Measurements from ENCODE around the gene STXBP1. TPM values are rescaled to one million over a fixed set of nuclear protein-coding genes. Genes with fewer than 3 reads are reported as not detected.
A peak's percentile ranks its signal among the peaks of the same experiment; 100 is the strongest.

STXBP1 gene
- total and polyA plus RNA-seq, 2 of the 13 experiments (the other 11 are each of a cell fraction or from before 2014, with no cell fraction given), result 2.9 TPM

DNA sequence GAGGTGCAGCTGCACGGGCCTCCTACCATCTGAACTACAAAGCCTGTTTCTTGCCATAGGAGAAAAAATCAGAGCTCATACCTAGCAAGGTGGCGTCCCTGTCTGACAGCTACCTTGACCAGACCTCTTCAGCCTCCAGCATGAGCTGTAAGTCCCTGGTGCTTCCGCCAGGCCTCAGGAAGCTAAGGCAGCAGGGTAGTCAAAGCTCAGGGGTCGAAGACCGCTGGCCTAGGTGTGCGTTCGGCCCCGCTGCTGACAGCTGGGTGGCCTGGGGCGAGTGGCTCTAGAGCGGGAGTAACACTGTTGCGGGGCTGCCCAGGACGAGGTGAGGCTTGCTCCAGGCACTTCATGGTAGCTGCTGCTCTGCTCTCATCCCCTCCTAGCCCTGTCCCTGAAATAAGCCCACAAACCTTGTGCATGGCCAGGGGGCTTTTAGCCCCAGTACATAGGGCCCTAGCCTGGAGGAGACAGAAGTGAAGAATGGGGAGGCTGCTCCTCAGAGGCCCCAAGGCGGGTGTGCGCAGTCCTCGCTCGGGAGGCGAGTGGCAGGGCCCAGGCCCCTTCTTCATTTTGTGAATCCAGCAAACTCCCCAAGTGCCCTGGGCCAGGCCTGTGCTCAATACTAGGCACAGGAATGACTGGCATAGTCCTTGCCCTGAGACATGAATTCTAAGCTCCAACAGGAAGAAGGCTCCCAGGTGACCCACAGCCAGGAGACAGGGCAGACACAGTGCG lies 117.6 kb downstream of the STXBP1 start (continued):
- TF ChIP-seq ZBED4 (CRISPR knock-in tag; IDR thresholded peaks at IDR 0.05; ENCODE audit: borderline replicate concordance), result no peak
- TF ChIP-seq RAD21 (CRISPR knock-in tag; IDR thresholded peaks at IDR 0.05), result no peak
- TF ChIP-seq ZNF850 (CRISPR knock-in tag; conservative IDR thresholded peaks at IDR 0.05), result no peak
- TF ChIP-seq GPN1 (CRISPR knock-in tag; IDR thresholded peaks at IDR 0.05; ENCODE audit: borderline replicate concordance), result no peak
- no peak for TF ChIP-seq ZNF354B (CRISPR knock-in tag; IDR thresholded peaks at IDR 0.05)
- TF ChIP-seq ZFY (CRISPR knock-in tag; IDR thresholded peaks at IDR 0.05), result peak; percentile 71
- no peak for TF ChIP-seq ZNF747 (CRISPR knock-in tag; IDR thresholded peaks at IDR 0.05; ENCODE audit: borderline replicate concordance)
- TF ChIP-seq ZFP37 (CRISPR knock-in tag; IDR thresholded peaks at IDR 0.05; ENCODE audit: borderline replicate concordance), result no peak
- no peak for TF ChIP-seq FOXC1 (CRISPR knock-in tag; IDR thresholded peaks at IDR 0.05; ENCODE audit: borderline replicate concordance)
- TF ChIP-seq HINFP (CRISPR knock-in tag; IDR thresholded peaks at IDR 0.05; ENCODE audit: low read depth), result no peak
- no peak for TF ChIP-seq ZNF367 (CRISPR knock-in tag; IDR thresholded peaks at IDR 0.05; ENCODE audit: borderline replicate concordance)
- TF ChIP-seq NFIB (CRISPR knock-in tag; IDR thresholded peaks at IDR 0.05; ENCODE audit: borderline replicate concordance), result no peak
- TF ChIP-seq ZNF292 (CRISPR knock-in tag; IDR thresholded peaks at IDR 0.05; ENCODE audit: borderline replicate concordance, low read depth), result 0 out of 2 replicates have a peak, but pooled peaks have one; percentile 71
- TF ChIP-seq RELA (CRISPR knock-in tag; IDR thresholded peaks at IDR 0.05), result no peak
- no peak for TF ChIP-seq NR2F2 (IDR thresholded peaks at IDR 0.05; ENCODE audit: borderline replicate concordance, low read depth)
- TF ChIP-seq ATAD3A (CRISPR knock-in tag; IDR thresholded peaks at IDR 0.05), result no peak
- TF ChIP-seq SNAI1 (CRISPR knock-in tag; IDR thresholded peaks at IDR 0.05; ENCODE audit: borderline replicate concordance), result no peak
- TF ChIP-seq, protein P1, sequence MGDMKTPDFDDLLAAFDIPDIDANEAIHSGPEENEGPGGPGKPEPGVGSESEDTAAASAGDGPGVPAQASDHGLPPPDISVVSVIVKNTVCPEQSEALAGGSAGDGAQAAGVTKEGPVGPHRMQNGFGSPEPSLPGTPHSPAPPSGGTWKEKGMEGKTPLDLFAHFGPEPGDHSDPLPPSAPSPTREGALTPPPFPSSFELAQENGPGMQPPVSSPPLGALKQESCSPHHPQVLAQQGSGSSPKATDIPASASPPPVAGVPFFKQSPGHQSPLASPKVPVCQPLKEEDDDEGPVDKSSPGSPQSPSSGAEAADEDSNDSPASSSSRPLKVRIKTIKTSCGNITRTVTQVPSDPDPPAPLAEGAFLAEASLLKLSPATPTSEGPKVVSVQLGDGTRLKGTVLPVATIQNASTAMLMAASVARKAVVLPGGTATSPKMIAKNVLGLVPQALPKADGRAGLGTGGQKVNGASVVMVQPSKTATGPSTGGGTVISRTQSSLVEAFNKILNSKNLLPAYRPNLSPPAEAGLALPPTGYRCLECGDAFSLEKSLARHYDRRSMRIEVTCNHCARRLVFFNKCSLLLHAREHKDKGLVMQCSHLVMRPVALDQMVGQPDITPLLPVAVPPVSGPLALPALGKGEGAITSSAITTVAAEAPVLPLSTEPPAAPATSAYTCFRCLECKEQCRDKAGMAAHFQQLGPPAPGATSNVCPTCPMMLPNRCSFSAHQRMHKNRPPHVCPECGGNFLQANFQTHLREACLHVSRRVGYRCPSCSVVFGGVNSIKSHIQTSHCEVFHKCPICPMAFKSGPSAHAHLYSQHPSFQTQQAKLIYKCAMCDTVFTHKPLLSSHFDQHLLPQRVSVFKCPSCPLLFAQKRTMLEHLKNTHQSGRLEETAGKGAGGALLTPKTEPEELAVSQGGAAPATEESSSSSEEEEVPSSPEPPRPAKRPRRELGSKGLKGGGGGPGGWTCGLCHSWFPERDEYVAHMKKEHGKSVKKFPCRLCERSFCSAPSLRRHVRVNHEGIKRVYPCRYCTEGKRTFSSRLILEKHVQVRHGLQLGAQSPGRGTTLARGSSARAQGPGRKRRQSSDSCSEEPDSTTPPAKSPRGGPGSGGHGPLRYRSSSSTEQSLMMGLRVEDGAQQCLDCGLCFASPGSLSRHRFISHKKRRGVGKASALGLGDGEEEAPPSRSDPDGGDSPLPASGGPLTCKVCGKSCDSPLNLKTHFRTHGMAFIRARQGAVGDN (CRISPR knock-in tag; IDR thresholded peaks at IDR 0.05), result peak; percentile 84
- no peak for TF ChIP-seq MBNL3 (CRISPR knock-in tag; conservative IDR thresholded peaks at IDR 0.05)
- no peak for TF ChIP-seq ZNF839 (CRISPR knock-in tag; IDR thresholded peaks at IDR 0.05; ENCODE audit: borderline replicate concordance)
- no peak for TF ChIP-seq ZNF570 (CRISPR knock-in tag; IDR thresholded peaks at IDR 0.05; ENCODE audit: borderline replicate concordance)

Measured in HepG2 (cell line).